Activated CD8-positive, alpha-beta memory T cell treated with anti-CD3 and anti-CD28 coated beads for 1 hour (primary cell): ENCODE data around the gene CARD11.
A peak's percentile ranks its signal among the peaks of the same experiment; 100 is the strongest.

ENCODE experiments used
- DNase-seq, 2 donors: peaks; one replicate each; pipeline ENCODE4 v3.0.0-alpha.2; 2020; ENCODE audit warnings: low read depth in 1 of 2; ENCODE audit errors: extremely low read depth in 1 of 2

Gene CARD11

DNA sequence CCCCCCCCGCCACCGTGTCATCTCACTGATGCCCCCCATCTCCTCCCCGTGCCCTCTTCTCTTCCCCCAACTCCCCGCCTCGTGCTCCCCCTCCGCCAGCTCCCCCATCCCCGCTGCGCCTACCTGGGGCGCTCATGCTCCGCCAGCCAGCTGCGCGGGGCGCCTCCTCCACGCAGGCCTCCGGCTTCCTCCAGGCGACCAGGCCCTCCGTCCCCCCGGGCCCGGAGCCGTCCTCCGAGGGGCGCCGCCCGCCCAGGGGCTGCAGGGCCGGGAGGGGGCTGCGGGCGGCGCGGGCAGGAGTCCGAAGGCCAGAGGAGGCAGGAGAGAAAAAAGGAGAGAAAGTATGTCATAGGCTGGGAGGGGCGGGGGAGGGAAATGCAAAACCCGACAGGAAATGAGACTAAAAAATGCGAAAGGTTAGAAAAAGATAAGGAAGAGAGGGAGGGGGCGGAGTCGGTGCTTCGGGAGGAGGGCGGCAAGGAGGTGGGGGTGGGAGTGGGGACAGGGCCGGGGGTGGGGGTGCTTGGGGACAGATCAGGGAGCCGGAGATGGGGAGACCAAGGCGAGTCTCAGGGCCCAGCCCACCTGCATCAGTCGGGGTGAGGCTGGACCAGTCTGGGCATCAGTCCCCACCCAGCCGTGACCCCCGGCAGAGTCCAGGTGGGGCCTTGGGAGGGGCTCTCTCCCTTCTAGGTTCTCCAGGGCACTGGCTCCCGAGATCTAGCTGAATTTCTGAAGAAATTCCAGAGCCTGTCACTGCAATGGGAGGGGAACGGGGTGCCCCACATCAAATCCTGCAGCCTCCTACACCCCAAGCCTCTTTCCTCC is at the start of gene CARD11:
TSS of gene CARD11 (minus strand) at position 324 of the 828 bp plus-strand sequence. CDS start 85,361 bp downstream, outside the sequence.
- DNase-seq = peak in 1 of 2 donors; percentile 29

DNA sequence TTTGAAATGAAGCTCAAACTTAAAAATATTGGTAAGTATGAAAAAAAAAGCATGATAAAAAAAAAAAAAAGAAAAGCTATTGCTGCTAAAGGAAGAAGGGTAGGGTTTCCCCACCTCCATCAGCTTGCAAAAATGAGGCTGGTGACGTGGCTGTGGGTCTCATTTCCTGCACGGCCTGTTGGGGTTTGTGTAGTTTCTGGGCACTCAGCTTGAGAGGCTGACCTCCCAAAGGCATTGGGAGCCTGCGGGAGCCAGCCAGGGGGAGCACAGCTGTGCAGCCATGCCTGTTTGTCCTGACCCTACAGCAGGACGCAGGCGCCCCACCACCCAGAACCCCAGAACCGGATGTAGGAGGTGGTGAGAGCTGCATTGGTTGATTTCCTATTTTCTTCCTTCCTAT is 48.8 kb upstream of the CARD11 start:
- peak; percentile 40 to 42 for DNase-seq

DNA sequence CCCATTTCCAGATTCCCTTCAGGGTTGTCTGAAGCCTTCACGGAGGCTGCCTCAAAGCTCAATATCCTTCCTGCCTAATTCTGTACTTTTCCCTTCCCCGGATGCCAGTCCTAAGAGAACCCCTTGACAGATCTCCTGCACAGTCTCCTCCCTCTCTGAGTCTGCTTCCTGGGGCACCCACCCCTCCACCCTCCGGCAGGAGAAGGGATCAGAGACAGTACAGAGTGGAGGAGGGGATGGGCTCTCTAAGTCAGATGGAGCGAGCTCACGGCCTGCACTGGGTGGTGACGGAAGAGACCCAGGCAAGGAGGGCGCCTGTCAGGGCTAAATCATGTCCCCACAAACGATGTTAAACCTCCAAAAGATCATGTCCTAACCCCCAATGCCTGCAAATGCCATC is 48.0 kb upstream of the CARD11 start:
- DNase-seq = no peak

DNA sequence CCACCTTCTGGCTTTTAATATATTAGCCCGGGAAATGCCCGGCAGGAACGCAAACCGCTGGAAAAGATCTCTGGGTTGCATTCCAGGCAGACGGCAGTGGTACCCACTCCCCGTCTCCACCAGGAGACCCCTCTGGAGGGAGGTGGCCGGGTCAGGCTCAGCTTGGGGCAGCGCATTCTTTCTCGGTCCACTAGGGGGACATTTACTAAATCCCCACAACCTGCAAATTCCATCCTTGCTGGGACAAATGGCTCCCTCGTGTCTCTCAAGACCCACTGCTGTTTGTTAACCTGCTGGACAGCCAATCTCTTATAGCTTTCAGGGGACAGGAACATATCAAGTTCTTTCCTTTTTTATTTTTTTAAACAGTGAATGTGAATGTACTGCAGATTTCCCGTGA is 45.8 kb upstream of the CARD11 start:
- no peak for DNase-seq

DNA sequence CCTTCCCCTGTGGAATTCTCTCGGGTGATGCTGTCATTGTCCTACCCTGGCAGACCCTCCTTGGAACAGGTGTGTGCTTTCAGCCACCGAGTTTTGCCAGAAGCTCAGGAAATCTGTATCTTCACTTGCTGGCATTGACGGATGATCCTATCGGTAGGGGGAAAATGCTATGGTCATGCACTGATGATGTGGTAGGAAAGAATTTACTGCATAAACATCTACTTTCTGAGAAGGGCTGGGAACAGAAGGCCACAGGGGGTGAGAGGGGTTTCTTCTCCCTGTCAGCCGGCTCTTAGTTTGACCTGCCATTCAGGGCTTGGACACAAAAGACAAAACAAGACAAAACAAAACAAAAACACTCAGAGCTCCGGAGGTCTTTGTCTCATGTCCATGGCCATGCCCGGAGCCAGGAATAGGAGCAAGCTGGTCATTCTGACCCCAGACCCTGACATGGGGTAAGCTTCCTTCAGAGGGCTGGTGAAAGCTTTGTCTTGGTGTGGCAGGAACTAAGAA is 43.6 kb upstream of the CARD11 start:
- DNase-seq = no peak

DNA sequence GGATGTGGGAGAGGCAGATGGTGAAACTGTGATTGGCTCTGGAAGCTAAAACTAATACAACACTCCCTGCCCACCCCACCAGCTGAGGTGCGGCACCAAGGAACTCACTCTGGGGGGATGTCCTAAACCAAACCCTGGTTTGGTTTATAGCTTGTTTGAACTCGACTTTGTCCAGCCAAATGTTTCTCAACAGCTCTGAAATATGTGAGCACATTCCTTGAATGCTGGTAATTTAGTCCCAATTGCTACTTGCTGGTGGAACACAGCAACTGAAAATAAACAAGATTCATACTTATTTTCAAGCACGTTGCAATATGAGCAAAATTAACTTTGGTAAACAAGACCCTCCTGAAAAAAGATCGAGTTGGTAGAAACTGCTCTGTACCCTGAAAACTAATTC is 39.7 kb upstream of the CARD11 start:
- DNase-seq = no peak

DNA sequence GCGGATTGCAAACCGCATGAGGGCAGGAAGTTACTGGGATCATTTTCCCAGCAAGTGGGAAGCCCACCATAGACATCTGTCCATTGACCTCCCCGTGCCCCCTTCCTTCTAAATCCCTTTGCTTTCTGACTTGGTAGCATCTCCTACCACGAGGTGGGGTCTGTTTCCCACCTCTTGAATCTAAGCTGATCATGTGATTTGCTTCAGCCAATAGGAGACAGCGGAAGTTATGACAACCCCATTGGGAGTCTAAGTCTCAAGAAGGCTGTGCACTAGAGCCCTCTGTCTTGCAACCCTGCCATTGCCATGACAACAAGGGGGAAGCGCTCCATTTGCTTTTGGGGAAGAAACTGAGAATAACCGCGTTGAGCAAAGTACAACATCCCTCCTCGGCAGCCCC is 39.2 kb upstream of the CARD11 start:
- no peak for DNase-seq

DNA sequence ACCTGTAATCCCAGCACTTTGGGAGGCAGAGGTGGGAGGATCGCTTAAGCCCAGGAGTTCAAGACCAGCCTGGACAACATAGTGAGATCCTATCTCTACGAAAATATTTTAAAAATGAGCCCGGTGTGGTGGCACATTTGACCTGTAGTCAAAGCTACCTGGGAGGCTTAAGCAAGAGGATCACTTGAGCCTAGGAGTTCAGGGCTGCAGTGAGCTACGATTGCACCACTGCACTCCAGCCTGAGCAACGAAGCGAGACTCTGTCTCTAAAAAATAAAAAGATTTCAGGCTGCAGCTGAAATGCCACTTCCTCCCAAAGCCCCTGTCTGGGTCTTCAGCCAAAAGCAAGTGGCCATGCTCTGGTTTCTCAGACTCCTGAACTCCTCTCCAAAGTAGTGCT is 38.7 kb upstream of the CARD11 start:
- no peak for DNase-seq

DNA sequence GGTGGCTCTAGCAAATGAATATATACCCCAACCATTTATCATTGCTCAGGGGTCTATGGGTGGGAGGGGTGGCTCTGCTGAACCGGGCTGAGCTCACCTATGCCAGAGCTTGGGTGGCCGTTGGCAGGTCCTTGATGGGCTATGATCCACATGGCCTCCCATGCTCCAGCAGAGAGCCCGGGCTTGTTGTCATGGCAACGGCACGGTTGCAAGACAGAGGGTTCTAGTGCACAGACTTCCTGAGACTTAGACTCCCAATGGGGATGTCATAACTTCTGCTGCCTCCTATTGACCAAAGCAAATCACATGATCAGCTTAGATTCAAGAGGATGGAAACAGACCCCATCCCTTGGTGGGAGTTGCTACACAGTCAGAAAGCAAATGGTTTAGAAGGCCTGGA is 36.4 kb upstream of the CARD11 start:
- DNase-seq = no peak

DNA sequence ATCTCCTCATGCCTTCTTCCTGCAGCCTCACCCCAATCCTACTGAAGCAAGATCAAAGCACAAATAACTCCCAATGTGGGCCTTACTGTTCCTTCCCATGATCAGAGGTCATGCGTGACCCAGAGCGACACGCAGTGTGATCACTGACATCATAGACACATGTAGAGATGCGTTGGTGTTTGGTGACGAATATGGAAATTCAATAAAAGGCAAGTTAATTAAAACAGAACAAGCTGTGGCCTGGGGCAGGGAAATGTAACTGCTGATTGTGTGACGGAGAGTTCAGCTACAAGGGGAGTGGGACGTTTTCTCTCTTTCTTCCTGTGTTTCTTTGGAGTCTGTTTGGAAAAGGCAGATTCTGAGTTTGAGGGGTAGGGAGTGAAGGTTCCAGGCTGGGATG is 34.8 kb upstream of the CARD11 start:
- DNase-seq = no peak

DNA sequence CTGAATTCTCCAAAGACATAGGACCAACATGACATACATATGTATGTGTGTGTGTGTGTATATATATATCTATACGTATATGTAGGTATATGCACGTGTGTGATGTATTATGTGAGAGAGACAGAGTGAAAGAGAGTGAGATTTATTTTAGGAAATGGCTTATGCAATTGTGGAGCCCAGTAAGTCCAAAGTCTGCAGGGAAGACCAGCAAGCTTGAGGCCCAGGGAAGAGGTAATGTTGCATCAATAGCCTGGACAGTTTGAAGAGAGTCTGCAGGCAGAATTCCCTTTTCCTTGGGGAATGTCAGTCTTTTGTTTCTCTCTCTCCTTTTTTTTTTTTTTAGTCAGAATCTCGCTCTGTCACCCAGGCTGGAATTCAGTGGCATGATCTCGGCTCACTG is 33.0 kb upstream of the CARD11 start:
- no peak for DNase-seq

DNA sequence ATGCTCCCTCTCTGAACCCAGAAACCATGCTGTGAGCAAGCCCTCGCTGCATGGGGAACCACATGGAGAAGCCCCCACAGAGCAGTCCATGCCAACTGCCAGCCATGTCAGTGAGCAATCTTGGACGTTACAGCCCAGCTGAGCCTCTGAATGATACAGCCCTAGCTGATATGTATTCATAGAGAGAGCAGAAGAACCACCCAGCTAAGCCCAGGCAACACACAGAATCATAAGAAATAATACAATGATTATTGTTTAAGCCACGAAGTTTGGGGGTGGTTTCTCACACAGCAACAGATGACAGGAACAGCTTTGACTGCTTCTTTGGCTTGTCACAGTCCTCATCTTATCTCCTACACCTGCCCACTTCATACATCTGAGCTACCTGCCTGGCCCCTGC is 32.5 kb upstream of the CARD11 start:
- DNase-seq = no peak

DNA sequence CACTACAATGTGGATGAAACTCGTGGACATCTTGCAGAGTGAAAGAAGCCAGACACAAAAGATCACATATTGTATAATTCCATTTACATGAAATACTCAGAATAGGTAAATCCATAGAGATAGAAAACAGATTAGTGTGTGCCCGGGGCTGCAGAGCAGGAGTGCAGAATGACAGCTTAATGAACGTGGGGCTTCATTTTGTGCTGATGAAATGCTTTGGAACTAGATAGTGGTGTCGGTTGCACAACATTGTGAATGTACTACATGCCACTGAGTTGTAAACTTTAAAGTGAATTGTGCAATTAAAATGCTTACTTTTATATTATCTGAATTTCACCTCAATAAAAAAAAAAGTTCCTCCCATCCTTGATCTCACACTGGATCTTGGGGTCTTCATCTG is 31.8 kb upstream of the CARD11 start:
- DNase-seq = no peak

DNA sequence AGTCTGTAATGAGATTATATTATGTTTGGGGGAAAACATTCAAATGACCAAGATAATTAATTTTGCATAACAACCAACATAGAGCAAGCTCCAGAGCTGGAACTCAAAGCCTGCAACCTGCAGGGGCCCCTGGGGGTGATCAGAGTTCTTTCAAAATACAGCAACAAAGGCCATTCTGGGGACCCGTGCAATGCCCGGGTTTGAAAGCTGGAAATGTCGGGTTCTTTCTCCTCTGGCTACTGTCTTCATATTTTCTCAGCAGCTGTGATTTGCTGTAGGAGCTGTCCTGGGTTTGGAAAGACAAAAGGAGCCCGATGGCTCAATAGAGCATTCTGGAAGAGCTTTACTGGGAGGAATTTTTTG is 30.8 kb upstream of the CARD11 start:
- no peak for DNase-seq

DNA sequence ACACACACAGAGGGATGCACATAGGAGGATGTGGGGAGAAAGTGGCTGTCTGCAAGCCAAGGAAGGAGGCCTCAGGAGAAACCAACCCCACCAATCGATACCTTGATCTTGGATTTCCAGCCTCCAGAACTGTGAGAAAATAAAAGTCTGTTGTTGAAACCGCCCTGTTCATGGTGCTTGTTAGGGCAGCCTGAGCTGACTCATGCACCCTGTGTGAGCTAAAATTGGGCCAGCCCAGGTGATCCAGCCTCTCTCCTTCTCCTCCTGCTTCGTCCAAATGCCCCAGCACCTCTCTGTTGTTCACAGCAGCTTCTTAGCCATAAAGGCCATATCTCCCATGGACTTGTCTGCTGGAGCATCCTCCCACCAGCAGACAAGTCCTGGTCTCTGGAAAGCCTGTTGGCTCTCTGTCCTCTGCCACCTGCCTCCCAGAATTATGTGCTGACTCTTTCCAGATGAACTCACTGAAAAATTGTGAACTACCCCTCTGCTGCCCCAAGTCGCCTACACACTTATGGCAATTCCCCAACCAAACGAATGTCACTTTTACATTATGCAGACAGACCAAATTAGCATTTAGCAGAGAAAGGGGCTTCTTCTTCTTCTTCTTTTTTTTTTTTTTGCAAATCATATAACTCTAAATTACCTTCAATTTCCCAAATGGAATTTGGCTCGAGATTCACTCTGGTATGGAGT is 30.2 kb upstream of the CARD11 start:
- no peak for DNase-seq

DNA sequence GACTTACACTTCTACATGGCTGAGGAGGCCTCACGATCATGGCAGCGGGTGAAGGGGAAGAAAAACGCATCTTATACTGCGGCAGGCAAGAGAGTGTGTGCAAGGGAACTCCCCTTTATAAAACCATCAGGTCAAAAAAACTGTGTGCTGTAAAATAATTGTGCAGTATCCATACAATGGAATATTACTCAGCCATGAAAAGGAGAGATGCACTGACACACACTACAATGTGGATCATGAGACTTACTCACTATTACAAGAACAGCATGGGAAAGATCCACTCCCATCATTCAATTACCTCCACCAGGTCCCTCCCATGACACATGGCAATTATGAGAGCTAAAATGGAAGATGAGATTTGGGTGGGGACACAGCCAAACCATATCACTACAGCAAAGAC is 27.2 kb upstream of the CARD11 start:
- no peak for DNase-seq

DNA sequence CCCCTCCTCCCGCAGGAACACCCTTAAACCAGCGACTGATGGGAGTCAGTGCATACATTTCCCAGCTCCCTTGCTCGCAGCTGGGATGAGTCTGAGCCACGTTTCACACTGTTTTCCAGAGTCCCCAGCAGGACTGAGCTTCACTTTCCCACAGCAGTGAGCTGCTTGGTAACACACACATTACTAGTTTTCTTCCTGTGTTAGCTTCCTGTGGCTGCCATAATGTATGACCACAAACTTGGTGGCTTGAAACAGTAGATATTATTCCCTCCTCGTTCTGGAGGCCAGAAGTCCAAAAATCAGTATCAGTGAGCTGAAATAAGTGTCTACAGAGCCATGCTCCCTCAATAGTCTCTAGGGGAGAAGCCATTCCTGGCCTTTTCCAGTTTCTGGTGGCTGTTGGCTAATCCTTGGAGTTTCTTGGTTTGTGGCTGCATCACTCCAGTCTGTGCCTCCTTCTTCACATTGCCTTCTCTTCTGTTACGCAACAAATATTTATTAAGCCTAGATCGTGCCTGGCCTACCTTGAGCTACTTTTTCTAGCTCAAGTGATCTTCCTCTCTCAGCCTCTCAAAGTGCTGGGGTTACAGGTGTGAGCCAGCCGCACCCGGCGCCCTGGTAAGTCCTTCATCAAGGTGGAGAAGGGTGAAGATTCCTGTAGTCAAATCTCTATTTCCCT is 26.2 kb upstream of the CARD11 start:
- DNase-seq = no peak

DNA sequence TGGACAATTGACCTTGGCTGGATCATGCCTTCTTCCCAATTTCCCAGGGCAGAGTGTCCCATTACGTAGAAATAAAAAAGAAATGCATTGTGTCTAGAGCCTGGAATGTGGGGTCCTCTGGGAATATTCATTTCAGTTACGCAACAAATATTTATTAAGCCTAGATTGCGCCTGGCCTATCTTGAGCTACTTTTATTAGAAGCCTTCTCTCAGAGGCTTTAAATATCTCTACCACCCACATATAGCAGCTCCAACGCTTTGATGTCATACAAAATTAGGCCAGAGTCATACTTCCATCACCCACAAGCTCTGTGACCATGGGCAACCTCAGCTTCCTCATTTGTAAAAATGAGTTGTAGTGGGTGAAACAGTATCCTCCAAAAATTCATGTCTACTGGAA is 24.9 kb upstream of the CARD11 start:
- no peak for DNase-seq

DNA sequence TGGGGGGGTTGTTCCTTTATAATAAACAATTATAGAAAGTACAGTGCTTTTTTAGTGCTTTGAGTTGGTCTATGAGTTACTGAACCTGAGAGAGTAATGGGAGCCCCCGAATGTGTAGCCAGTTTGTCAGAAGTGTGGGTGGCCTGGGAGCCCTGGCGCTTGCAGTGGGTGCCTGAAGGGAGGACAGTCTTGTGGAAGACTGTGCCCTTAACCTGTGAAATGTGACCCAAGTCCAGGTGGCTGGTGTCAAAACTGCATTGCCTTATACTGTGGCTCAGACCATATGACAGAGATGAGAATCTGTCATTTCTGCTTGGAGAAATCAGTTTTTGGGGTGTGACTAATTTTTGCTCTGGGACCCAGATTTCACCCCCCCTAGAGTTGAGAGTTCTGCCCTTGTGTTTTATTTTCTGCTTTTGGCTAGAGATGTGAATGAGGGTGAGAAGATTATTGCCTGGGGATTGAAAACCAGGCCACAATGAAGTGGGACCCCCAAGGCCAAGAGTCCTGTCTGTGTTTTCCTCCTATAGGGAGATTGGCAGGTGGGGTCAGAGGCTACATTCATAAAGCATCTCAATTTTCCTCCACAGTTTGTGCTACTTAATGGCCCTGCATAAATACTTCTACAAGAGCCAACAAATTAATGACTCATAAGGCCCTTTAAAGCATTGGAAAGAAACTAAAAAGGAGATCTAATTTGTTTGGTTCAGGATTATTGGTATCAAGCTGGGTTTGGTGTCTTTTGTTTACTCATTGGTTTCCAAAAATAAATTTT is 24.1 kb upstream of the CARD11 start:
- no peak for DNase-seq

DNA sequence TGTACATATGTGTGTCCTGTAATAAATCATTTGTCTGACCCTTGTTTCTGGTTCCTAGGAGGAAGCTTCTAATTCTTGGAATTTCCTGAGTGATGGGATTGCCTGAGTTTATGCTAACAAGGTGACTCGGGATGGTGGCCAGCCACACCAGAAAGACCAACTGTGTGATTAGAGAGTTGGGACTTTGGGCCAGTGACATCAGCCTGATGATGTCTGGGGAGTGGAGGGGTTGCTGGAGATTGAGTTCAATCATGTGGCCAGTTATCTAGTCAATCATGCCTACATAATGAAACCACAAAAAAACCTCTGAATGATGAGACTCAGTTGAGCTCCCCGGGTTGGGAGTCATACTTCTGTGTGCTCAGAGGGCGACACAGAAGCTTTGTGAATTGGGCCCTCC is 23.5 kb upstream of the CARD11 start:
- DNase-seq = no peak

DNA sequence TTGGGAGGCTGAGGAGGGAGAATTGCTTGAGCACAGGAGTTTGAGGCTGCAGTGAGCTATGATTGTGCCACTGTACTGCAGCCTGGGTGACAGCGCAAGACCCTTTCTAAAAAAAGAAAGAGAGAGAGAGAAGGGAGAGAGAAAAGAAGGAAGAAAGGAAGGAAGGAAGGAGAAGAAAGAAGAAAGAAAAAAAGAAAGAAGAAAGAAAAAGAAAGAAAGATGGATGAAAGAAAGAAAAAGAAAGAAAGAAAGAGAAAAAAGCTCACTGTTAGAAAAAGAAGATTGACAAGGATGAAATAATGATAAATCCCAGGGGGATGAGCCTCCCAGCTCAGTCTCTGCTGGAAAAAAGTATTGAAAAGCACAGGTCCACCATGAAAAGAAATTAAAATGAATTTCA is 22.8 kb upstream of the CARD11 start:
- DNase-seq = no peak
